Gastroesophageal sphincter (tissue), 3 donors: ENCODE data around the gene KCNJ9.
A peak's percentile ranks its signal among the peaks of the same experiment; 100 is the strongest.

Experiments used
- EP300 ChIP-seq: sonication (generic); formaldehyde crosslinking; IDR thresholded peaks from one replicate; pipeline ENCODE4 v1.6.1; 2017; ENCODE audit warnings: antibody characterized with exemption, mild to moderate bottlenecking
- POLR2A ChIP-seq, 2 donors: fragments of 450-650 bp; IDR thresholded peaks; one replicate each; pipeline ENCODE4 v1.6.1; 2017; ENCODE audit warnings: antibody characterized with exemption in 2 of 2, mild to moderate bottlenecking in 2 of 2, moderate library complexity in 1 of 2
- POLR2AphosphoS5 ChIP-seq: sonication (generic); formaldehyde crosslinking; IDR thresholded peaks from one replicate; pipeline ENCODE4 v1.6.1; 2017; ENCODE audit warnings: antibody characterized with exemption
- TF ChIP-seq, protein P1 (sequence below), 4 experiments: fragments of 200-600 bp in 2 of 4; fragments of 450-650 bp in 2 of 4; sonication (generic) in 1 of 4; IDR thresholded peaks; one replicate each; pipeline ENCODE4 v1.5.1; 2017 to 2019; ENCODE audit warnings: antibody characterized with exemption in 4 of 4, mild to moderate bottlenecking in 2 of 4, moderate library complexity in 2 of 4

DNA sequence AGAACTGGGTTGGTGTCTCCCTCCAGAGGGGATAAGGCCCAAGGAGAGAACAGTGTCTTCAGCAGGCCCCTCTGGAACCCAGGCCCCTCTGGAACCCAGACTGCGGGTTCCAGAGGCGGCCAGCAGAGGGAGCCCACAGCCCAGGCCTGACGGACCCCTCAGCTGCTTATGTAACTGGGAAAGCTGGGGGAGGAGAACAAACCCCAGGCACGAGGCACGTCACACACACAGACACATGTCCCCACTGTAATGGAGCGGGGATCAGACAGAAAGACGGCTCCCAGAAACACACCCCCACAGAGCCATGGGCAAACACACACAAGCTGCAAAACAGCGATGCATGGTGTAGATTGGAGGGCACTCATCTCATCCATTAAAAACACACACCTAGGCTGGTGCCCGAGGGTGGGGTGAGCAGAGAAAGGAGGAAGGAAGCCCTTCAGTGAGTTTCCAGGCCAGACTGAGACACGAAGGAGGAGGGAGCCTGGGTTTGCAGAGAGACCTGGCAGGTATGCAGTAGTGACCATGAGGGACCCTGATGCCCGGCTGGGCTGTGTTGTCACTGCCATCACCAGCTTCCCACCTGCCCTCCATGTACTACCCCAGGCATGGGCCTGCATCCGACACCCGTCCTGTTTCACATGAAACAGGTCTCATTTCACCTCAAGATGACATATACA lies 19.8 kb downstream of the KCNJ9 start:
- TF ChIP-seq, protein P1, sequence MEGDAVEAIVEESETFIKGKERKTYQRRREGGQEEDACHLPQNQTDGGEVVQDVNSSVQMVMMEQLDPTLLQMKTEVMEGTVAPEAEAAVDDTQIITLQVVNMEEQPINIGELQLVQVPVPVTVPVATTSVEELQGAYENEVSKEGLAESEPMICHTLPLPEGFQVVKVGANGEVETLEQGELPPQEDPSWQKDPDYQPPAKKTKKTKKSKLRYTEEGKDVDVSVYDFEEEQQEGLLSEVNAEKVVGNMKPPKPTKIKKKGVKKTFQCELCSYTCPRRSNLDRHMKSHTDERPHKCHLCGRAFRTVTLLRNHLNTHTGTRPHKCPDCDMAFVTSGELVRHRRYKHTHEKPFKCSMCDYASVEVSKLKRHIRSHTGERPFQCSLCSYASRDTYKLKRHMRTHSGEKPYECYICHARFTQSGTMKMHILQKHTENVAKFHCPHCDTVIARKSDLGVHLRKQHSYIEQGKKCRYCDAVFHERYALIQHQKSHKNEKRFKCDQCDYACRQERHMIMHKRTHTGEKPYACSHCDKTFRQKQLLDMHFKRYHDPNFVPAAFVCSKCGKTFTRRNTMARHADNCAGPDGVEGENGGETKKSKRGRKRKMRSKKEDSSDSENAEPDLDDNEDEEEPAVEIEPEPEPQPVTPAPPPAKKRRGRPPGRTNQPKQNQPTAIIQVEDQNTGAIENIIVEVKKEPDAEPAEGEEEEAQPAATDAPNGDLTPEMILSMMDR (IDR thresholded peaks at IDR 0.05): peak in 3 of 4 experiments; percentile 93 to 99 (median 97)
- TF ChIP-seq POLR2A (IDR thresholded peaks at IDR 0.05) (no peak), POLR2AphosphoS5 (peak; percentile 62), EP300 (no peak)
